ENCODE data around the gene HOMER3.

The HOMER3 gene

GRCh38 chr19:18894254-18895037 lies 46.6 kb downstream of the HOMER3 start:
- no peak for DNase-seq (ENCODE audit: low read depth)
- in situ Hi-C loops (cut with HindIII; ENCODE audit: low sequenced_read_pairs) = no loop called here
- peak overlapping the region; percentile 40 for H3K4me3 ChIP-seq (ENCODE audit: low read depth, low read length)
- TF ChIP-seq CTCF (IDR thresholded peaks at IDR 0.05; ENCODE audit: low read depth, low read length, missing control alignments) = no peak

- H3K4me3 ChIP-seq (ENCODE audit: low read depth, low read length) = no peak overlapping the region
- no peak for TF ChIP-seq CTCF (IDR thresholded peaks at IDR 0.05; ENCODE audit: low read depth, low read length, missing control alignments)
- no peak for DNase-seq (ENCODE audit: low read depth)
- in situ Hi-C loops (cut with HindIII; ENCODE audit: low sequenced_read_pairs) = no loop called here
Observed at GRCh38 chr19:18893587-18894253, 47.3 kb downstream of the HOMER3 start.

- H3K4me3 ChIP-seq (ENCODE audit: low read depth, low read length) = no peak overlapping the region
- DNase-seq (ENCODE audit: low read depth) = no peak
- in situ Hi-C loops (cut with HindIII; ENCODE audit: low sequenced_read_pairs) = no loop called here
- no peak for TF ChIP-seq CTCF (IDR thresholded peaks at IDR 0.05; ENCODE audit: low read depth, low read length, missing control alignments)
Observed at GRCh38 chr19:18889949-18890745, 50.9 kb downstream of the HOMER3 start.

- in situ Hi-C loops (cut with HindIII; ENCODE audit: low sequenced_read_pairs) = no loop called here
- TF ChIP-seq CTCF (IDR thresholded peaks at IDR 0.05; ENCODE audit: low read depth, low read length, missing control alignments) = no peak
- no peak for DNase-seq (ENCODE audit: low read depth)
- no peak overlapping the region for H3K4me3 ChIP-seq (ENCODE audit: low read depth, low read length)
Observed at GRCh38 chr19:18886972-18887371, 54.0 kb downstream of the HOMER3 start.

GRCh38 chr19:18883526-18884304 lies 57.3 kb downstream of the HOMER3 start:
- no peak overlapping the region for H3K4me3 ChIP-seq (ENCODE audit: low read depth, low read length)
- no peak for DNase-seq (ENCODE audit: low read depth)
- no peak for TF ChIP-seq CTCF (IDR thresholded peaks at IDR 0.05; ENCODE audit: low read depth, low read length, missing control alignments)
- in situ Hi-C loops (cut with HindIII; ENCODE audit: low sequenced_read_pairs) = no loop called here

- in situ Hi-C loops (cut with HindIII; ENCODE audit: low sequenced_read_pairs) = no loop called here
- no peak for TF ChIP-seq CTCF (IDR thresholded peaks at IDR 0.05; ENCODE audit: low read depth, low read length, missing control alignments)
- H3K4me3 ChIP-seq (ENCODE audit: low read depth, low read length) = no peak overlapping the region
- no peak for DNase-seq (ENCODE audit: low read depth)
Observed at GRCh38 chr19:18881491-18881890, 59.5 kb downstream of the HOMER3 start.

All from astrocyte of the cerebellum (primary cell).